ENCODE measurements around the gene NRDC. TPM values are rescaled to one million over a fixed set of nuclear protein-coding genes. Genes with fewer than 3 reads are reported as not detected.

The NRDC gene
- total and polyA plus RNA-seq, 2 of the 8 experiments (the other 6 are each of a cell fraction or from before 2014, with no cell fraction given): 70.2 to 182 TPM

DNA sequence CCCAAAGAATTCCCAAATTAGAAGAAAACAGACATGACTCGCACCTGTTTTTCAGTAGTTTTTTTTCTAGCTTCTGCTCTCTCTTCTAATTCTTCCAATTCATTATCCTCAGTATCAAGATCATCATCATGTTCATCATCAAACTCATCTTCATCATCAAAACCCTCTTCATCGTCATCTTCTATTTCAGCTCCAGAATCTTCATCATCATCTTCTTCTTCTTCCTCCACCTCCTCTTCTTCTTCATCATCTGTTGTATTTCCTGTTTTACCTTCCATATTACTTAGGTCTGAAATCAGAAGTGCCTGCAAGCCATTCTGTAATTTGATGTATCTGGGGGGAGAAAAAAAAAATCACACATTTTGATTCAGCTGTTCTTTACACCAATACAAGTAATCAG, 38.3 kb downstream of the NRDC start:
- peaks cover 0 to 4% (median under 1%) of the 10 kb centered on the region in 4 experiments; a peak in 4 of 7 replicates for H3K4me1 ChIP-seq (replicated peaks in 1 of 4; ENCODE audit: control insufficient read depth in 3 of 4, insufficient read depth in 4 of 4, low read length in 3 of 4)

More for the DNA sequence above, 38.3 kb downstream of the NRDC start:
- ChIA-PET POLR2A (ENCODE audit: partially characterized antibody) (interaction anchor here (0.6 to 1.9 kb wide), 4 partner anchors 10 to 209 kb away, joined by 3 to 5 read pairs (median 4); no protein-coding TSS in a partner anchor), CTCF (ENCODE audit: partially characterized antibody) (interaction anchor here (0.8 to 1.2 kb wide), 4 partner anchors 9 to 430 kb away, joined by 3 read pairs; no protein-coding TSS in a partner anchor)
- Histone ChIP-seq H2BK12ac (ENCODE audit: low read depth, low read length) (no peak overlapping the region), H3K56ac (replicated peaks; ENCODE audit: insufficient read length, low read depth, low read length) (no peak overlapping the region), H2BK5ac (ENCODE audit: low read depth, low read length) (no peak overlapping the region), H3K4me2 (ENCODE audit: insufficient read depth in 1 of 2, low read depth in 2 of 2, low read length in 2 of 2) (no peak overlapping the region), H2BK20ac (ENCODE audit: low read length) (no peak overlapping the region), H3K23ac (ENCODE audit: insufficient read length) (no peak overlapping the region), H2AFZ (ENCODE audit: low read length) (no peak overlapping the region), H3K79me2 (ENCODE audit: control insufficient read depth in 1 of 2, insufficient read depth in 2 of 2, low read length in 2 of 2) (peaks cover 0 to 28% of the 10 kb centered on the region in 2 experiments; a peak in 2 of 4 replicates), H3K36me3 (ENCODE audit: control insufficient read depth in 2 of 4, insufficient read depth in 4 of 4, low read length in 3 of 4) (peaks cover 4 to 22% (median 10%) of the 10 kb centered on the region in 4 experiments; a peak in 6 of 8 replicates), H3K18ac (ENCODE audit: extremely low read depth, low read length) (no peak overlapping the region), H4K91ac (replicated peaks; ENCODE audit: insufficient read length, low read length) (no peak overlapping the region), H3K9ac (replicated peaks in 1 of 4; ENCODE audit: extremely low read depth in 1 of 4, low read depth in 3 of 4, low read length in 3 of 4) (no peak overlapping the region), H2AK5ac (ENCODE audit: low read depth, low read length) (no peak overlapping the region), H2BK120ac (replicated peaks; ENCODE audit: low read depth, low read length) (no peak overlapping the region), H3K79me1 (ENCODE audit: low read depth, low read length) (no peaks in the 10 kb centered on the region), H3K9me3 (ENCODE audit: insufficient read depth in 2 of 2, low read depth in 1 of 2, low read length in 1 of 2) (no peaks in the 10 kb centered on the region), H3K14ac (ENCODE audit: insufficient read length) (no peak overlapping the region), H3K4ac (replicated peaks; ENCODE audit: insufficient read length, low read depth, low read length) (no peak overlapping the region), H3K23me2 (ENCODE audit: low read depth, low read length) (no peaks in the 10 kb centered on the region; the same call in 1 of the 2 replicates), H3K27me3 (replicated peaks in 1 of 4; ENCODE audit: control insufficient read depth in 3 of 4, extremely low read depth in 1 of 4, insufficient read depth in 3 of 4, low read length in 3 of 4) (no peaks in the 10 kb centered on the region), H2BK15ac (ENCODE audit: low read length) (no peak overlapping the region), H4K20me1 (replicated peaks in 1 of 2; ENCODE audit: control insufficient read depth in 1 of 2, insufficient read depth in 2 of 2, low read length in 2 of 2) (no peaks in the 10 kb centered on the region), H3K4me3 (ENCODE audit: extremely low read depth in 1 of 4, insufficient read depth in 2 of 4, low read depth in 3 of 4, low read length in 4 of 4) (no peak overlapping the region), H4K5ac (ENCODE audit: insufficient read length, low read depth, low read length) (no peak overlapping the region), H3K27ac (ENCODE audit: low read depth, low read length) (no peak overlapping the region), H4K8ac (ENCODE audit: extremely low read depth, insufficient read depth, low read length) (no peak overlapping the region)
- no peak for TF ChIP-seq RAD21 (IDR thresholded peaks at IDR 0.05 in 1 of 2, conservative IDR thresholded peaks at IDR 0.05 in 1 of 2; ENCODE audit: low read depth in 2 of 2, low read length in 2 of 2)
- TF ChIP-seq ASH2L (IDR thresholded peaks at IDR 0.05; ENCODE audit: low read length): no peak
- no peak for TF ChIP-seq TAF1 (IDR thresholded peaks at IDR 0.05; ENCODE audit: low read depth, low read length)
- no peak for TF ChIP-seq SP4 (IDR thresholded peaks at IDR 0.05; ENCODE audit: low read length)
- TF ChIP-seq, protein P1, sequence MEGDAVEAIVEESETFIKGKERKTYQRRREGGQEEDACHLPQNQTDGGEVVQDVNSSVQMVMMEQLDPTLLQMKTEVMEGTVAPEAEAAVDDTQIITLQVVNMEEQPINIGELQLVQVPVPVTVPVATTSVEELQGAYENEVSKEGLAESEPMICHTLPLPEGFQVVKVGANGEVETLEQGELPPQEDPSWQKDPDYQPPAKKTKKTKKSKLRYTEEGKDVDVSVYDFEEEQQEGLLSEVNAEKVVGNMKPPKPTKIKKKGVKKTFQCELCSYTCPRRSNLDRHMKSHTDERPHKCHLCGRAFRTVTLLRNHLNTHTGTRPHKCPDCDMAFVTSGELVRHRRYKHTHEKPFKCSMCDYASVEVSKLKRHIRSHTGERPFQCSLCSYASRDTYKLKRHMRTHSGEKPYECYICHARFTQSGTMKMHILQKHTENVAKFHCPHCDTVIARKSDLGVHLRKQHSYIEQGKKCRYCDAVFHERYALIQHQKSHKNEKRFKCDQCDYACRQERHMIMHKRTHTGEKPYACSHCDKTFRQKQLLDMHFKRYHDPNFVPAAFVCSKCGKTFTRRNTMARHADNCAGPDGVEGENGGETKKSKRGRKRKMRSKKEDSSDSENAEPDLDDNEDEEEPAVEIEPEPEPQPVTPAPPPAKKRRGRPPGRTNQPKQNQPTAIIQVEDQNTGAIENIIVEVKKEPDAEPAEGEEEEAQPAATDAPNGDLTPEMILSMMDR (IDR thresholded peaks at IDR 0.05; ENCODE audit: control extremely low read depth in 1 of 3, insufficient read depth in 1 of 3, low read depth in 1 of 3, low read length in 3 of 3): no peak
- TF ChIP-seq, protein P2, sequence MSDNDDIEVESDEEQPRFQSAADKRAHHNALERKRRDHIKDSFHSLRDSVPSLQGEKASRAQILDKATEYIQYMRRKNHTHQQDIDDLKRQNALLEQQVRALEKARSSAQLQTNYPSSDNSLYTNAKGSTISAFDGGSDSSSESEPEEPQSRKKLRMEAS (IDR thresholded peaks at IDR 0.05): no peak
- TF ChIP-seq TEAD4 (IDR thresholded peaks at IDR 0.05; ENCODE audit: low read depth, low read length): no peak
- WGBS, 2 experiments (ENCODE audit: extremely low coverage in 1 of 2, insufficient coverage in 1 of 2, insufficient read length in 1 of 2, insufficient replicate concordance in 2 of 2, low coverage in 1 of 2, low lambda C conversion rate in 2 of 2, missing lambda C conversion rate in 1 of 2): 93 to 100% methylated on average over 1 to 2 of the region's 2 CpGs
- DNase-seq (ENCODE audit: low read depth in 1 of 2, low spot score in 2 of 2) (no peak), FAIRE-seq (no peak)

Measured in H1 (cell line).